ENCODE data around the gene CABCOCO1. TPM values are rescaled to one million over a fixed set of nuclear protein-coding genes. Genes with fewer than 3 reads are reported as not detected.

Gene CABCOCO1
- total RNA-seq, 2 donors from 2014 or later, result not detected

GRCh38 chr10:61629576-61629975 is 33.2 kb upstream of the CABCOCO1 start:
- H3K36me3 Mint-ChIP-seq (ENCODE audit: low read depth), result no peaks in the 10 kb centered on the region
- H3K4me3 Mint-ChIP-seq, result no peak overlapping the region
- no peaks in the 10 kb centered on the region for H3K9me3 ChIP-seq (ENCODE audit: control insufficient read depth, low read length, poor library complexity, severe bottlenecking)
- H3K4me1 Mint-ChIP-seq, result peaks cover 2% of the 10 kb centered on the region
- no peak overlapping the region for H3K27ac Mint-ChIP-seq
- ATAC-seq (no peak), DNase-seq (no peak)
- H3K27me3 Mint-ChIP-seq, result peaks cover 36% of the 10 kb centered on the region

- DNase-seq (no peak), ATAC-seq (no peak)
- H3K9me3 ChIP-seq (ENCODE audit: control insufficient read depth, low read length, poor library complexity, severe bottlenecking), result no peaks in the 10 kb centered on the region
- no peak overlapping the region for H3K27ac Mint-ChIP-seq
- H3K27me3 Mint-ChIP-seq, result peaks cover 23% of the 10 kb centered on the region
- H3K4me1 Mint-ChIP-seq, result peaks cover 2% of the 10 kb centered on the region
- H3K4me3 Mint-ChIP-seq, result no peak overlapping the region
- H3K36me3 Mint-ChIP-seq (ENCODE audit: low read depth), result no peaks in the 10 kb centered on the region
Measured at GRCh38 chr10:61632057-61632670, 30.6 kb upstream of the CABCOCO1 start.

GRCh38 chr10:61633665-61634064 is 29.1 kb upstream of the CABCOCO1 start:
- ATAC-seq (no peak), DNase-seq (no peak)
- Mint-ChIP-seq H3K27ac (no peak overlapping the region), H3K27me3 (peaks cover 14% of the 10 kb centered on the region), H3K4me3 (no peak overlapping the region), H3K36me3 (ENCODE audit: low read depth) (no peaks in the 10 kb centered on the region), H3K4me1 (no peaks in the 10 kb centered on the region)
- no peaks in the 10 kb centered on the region for H3K9me3 ChIP-seq (ENCODE audit: control insufficient read depth, low read length, poor library complexity, severe bottlenecking)

GRCh38 chr10:61634746-61635145 is 28.0 kb upstream of the CABCOCO1 start:
- H3K27me3 Mint-ChIP-seq, result peaks cover 8% of the 10 kb centered on the region
- no peak overlapping the region for H3K4me3 Mint-ChIP-seq
- no peaks in the 10 kb centered on the region for H3K4me1 Mint-ChIP-seq
- no peaks in the 10 kb centered on the region for H3K9me3 ChIP-seq (ENCODE audit: control insufficient read depth, low read length, poor library complexity, severe bottlenecking)
- no peak for DNase-seq
- no peak overlapping the region for H3K27ac Mint-ChIP-seq
- ATAC-seq, result no peak
- no peaks in the 10 kb centered on the region for H3K36me3 Mint-ChIP-seq (ENCODE audit: low read depth)

- H3K4me3 Mint-ChIP-seq, result no peak overlapping the region
- no peak overlapping the region for H3K27ac Mint-ChIP-seq
- ATAC-seq (no peak), DNase-seq (no peak)
- H3K36me3 Mint-ChIP-seq (ENCODE audit: low read depth), result no peaks in the 10 kb centered on the region
- no peaks in the 10 kb centered on the region for H3K4me1 Mint-ChIP-seq
- H3K27me3 Mint-ChIP-seq, result peaks cover 14% of the 10 kb centered on the region
- no peaks in the 10 kb centered on the region for H3K9me3 ChIP-seq (ENCODE audit: control insufficient read depth, low read length, poor library complexity, severe bottlenecking)
Measured at GRCh38 chr10:61635471-61635870, 27.3 kb upstream of the CABCOCO1 start.

- Mint-ChIP-seq H3K4me1 (no peaks in the 10 kb centered on the region), H3K36me3 (ENCODE audit: low read depth) (no peaks in the 10 kb centered on the region), H3K27me3 (peaks cover 14% of the 10 kb centered on the region), H3K4me3 (no peak overlapping the region), H3K27ac (no peak overlapping the region)
- H3K9me3 ChIP-seq (ENCODE audit: control insufficient read depth, low read length, poor library complexity, severe bottlenecking), result no peaks in the 10 kb centered on the region
- ATAC-seq (no peak), DNase-seq (no peak)
Measured at GRCh38 chr10:61635932-61636331, 26.8 kb upstream of the CABCOCO1 start.

- Mint-ChIP-seq H3K27ac (no peak overlapping the region), H3K4me1 (no peaks in the 10 kb centered on the region), H3K4me3 (no peak overlapping the region), H3K36me3 (ENCODE audit: low read depth) (no peaks in the 10 kb centered on the region), H3K27me3 (peaks cover 9% of the 10 kb centered on the region)
- ATAC-seq (no peak), DNase-seq (no peak)
- no peaks in the 10 kb centered on the region for H3K9me3 ChIP-seq (ENCODE audit: control insufficient read depth, low read length, poor library complexity, severe bottlenecking)
Measured at GRCh38 chr10:61639952-61640351, 22.8 kb upstream of the CABCOCO1 start.

- no peaks in the 10 kb centered on the region for H3K9me3 ChIP-seq (ENCODE audit: control insufficient read depth, low read length, poor library complexity, severe bottlenecking)
- Mint-ChIP-seq H3K27ac (no peak overlapping the region), H3K4me1 (no peaks in the 10 kb centered on the region), H3K36me3 (ENCODE audit: low read depth) (no peaks in the 10 kb centered on the region), H3K4me3 (no peak overlapping the region), H3K27me3 (peaks cover 9% of the 10 kb centered on the region)
- ATAC-seq, result no peak
- DNase-seq, result no peak
Measured at GRCh38 chr10:61640856-61641255, 21.9 kb upstream of the CABCOCO1 start.

- Mint-ChIP-seq H3K36me3 (ENCODE audit: low read depth) (no peaks in the 10 kb centered on the region), H3K4me3 (no peak overlapping the region), H3K27me3 (peaks cover 9% of the 10 kb centered on the region), H3K27ac (no peak overlapping the region), H3K4me1 (no peaks in the 10 kb centered on the region)
- ATAC-seq (no peak), DNase-seq (no peak)
- H3K9me3 ChIP-seq (ENCODE audit: control insufficient read depth, low read length, poor library complexity, severe bottlenecking), result no peaks in the 10 kb centered on the region
Measured at GRCh38 chr10:61642150-61642571, 20.6 kb upstream of the CABCOCO1 start.

GRCh38 chr10:61642676-61643075 is 20.1 kb upstream of the CABCOCO1 start:
- Mint-ChIP-seq H3K27ac (no peak overlapping the region), H3K27me3 (peaks cover 9% of the 10 kb centered on the region), H3K36me3 (ENCODE audit: low read depth) (no peaks in the 10 kb centered on the region), H3K4me3 (no peak overlapping the region), H3K4me1 (no peaks in the 10 kb centered on the region)
- no peaks in the 10 kb centered on the region for H3K9me3 ChIP-seq (ENCODE audit: control insufficient read depth, low read length, poor library complexity, severe bottlenecking)
- ATAC-seq (no peak), DNase-seq (no peak)

- H3K4me1 Mint-ChIP-seq, result no peaks in the 10 kb centered on the region
- DNase-seq, result no peak
- H3K27ac Mint-ChIP-seq, result no peak overlapping the region
- peaks cover 9% of the 10 kb centered on the region for H3K27me3 Mint-ChIP-seq
- no peak overlapping the region for H3K4me3 Mint-ChIP-seq
- H3K9me3 ChIP-seq (ENCODE audit: control insufficient read depth, low read length, poor library complexity, severe bottlenecking), result no peaks in the 10 kb centered on the region
- H3K36me3 Mint-ChIP-seq (ENCODE audit: low read depth), result no peaks in the 10 kb centered on the region
- ATAC-seq, result no peak
Measured at GRCh38 chr10:61643316-61643751, 19.4 kb upstream of the CABCOCO1 start.

- no peaks in the 10 kb centered on the region for H3K9me3 ChIP-seq (ENCODE audit: control insufficient read depth, low read length, poor library complexity, severe bottlenecking)
- DNase-seq (no peak), ATAC-seq (no peak)
- no peak overlapping the region for H3K4me3 Mint-ChIP-seq
- no peaks in the 10 kb centered on the region for H3K36me3 Mint-ChIP-seq (ENCODE audit: low read depth)
- no peaks in the 10 kb centered on the region for H3K4me1 Mint-ChIP-seq
- no peak overlapping the region for H3K27ac Mint-ChIP-seq
- H3K27me3 Mint-ChIP-seq, result peaks cover 16% of the 10 kb centered on the region
Measured at GRCh38 chr10:61653699-61654098, 9.0 kb upstream of the CABCOCO1 start.

GRCh38 chr10:61655335-61655851 is 7.3 kb upstream of the CABCOCO1 start:
- H3K27me3 Mint-ChIP-seq, result peaks cover 22% of the 10 kb centered on the region
- ATAC-seq, result no peak
- H3K4me3 Mint-ChIP-seq, result no peak overlapping the region
- H3K4me1 Mint-ChIP-seq, result no peaks in the 10 kb centered on the region
- no peak overlapping the region for H3K27ac Mint-ChIP-seq
- no peak for DNase-seq
- H3K36me3 Mint-ChIP-seq (ENCODE audit: low read depth), result no peaks in the 10 kb centered on the region
- no peaks in the 10 kb centered on the region for H3K9me3 ChIP-seq (ENCODE audit: control insufficient read depth, low read length, poor library complexity, severe bottlenecking)

GRCh38 chr10:61663466-61663865 is 737 bp downstream of the CABCOCO1 start:
- Mint-ChIP-seq H3K36me3 (ENCODE audit: low read depth) (no peaks in the 10 kb centered on the region), H3K4me3 (no peak overlapping the region), H3K27me3 (peaks cover 50% of the 10 kb centered on the region), H3K4me1 (no peaks in the 10 kb centered on the region), H3K27ac (no peak overlapping the region)
- DNase-seq (no peak), ATAC-seq (no peak)
- H3K9me3 ChIP-seq (ENCODE audit: control insufficient read depth, low read length, poor library complexity, severe bottlenecking), result no peaks in the 10 kb centered on the region

Data from T-helper 17 cell (primary cell).